WTC11 (cell line): ENCODE results near the gene ARL15. TPM values are rescaled to one million over a fixed set of nuclear protein-coding genes. Genes with fewer than 3 reads are reported as not detected.

Source experiments
- ATAC-seq: fragments of 200-7000 bp; cut with Tn5 transposase; 2 replicates; pipeline ENCODE4 v1.10.0; 2021; ENCODE audit warnings: mild to moderate bottlenecking, moderate library complexity
- CTCF ChIA-PET: fragments of 300-600 bp; sonication (Branson Sonifier 250); formaldehyde crosslinking; loops from one replicate; lab custom pipeline; 2021; ENCODE audit warnings: antibody characterized with exemption; lab: Charles Lee
- POLR2A ChIA-PET: fragments of 350-600 bp; sonication (Branson Sonifier 250); formaldehyde crosslinking; loops from one replicate; lab custom pipeline; 2021; ENCODE audit warnings: antibody characterized with exemption; lab: Charles Lee
- DNase-seq: peaks from one replicate; pipeline ENCODE4 v3.0.0; 2021; ENCODE audit warnings: low spot score
- H3K27ac Mint-ChIP-seq: 2 replicates; pipeline ENCODE4 v1.8.0; 2021; ENCODE audit warnings: mixed read lengths
- H3K27me3 Mint-ChIP-seq: 2 replicates; pipeline ENCODE4 v1.8.0; 2021; ENCODE audit warnings: low read depth, mild to moderate bottlenecking, moderate library complexity, mixed read lengths
- H3K36me3 Mint-ChIP-seq: 2 replicates; pipeline ENCODE4 v1.8.0; 2021; ENCODE audit warnings: mixed read lengths
- H3K4me1 Mint-ChIP-seq: 2 replicates; pipeline ENCODE4 v1.8.0; 2022; ENCODE audit warnings: mixed read lengths
- H3K4me3 Mint-ChIP-seq: 2 replicates; pipeline ENCODE4 v1.8.0; 2021; ENCODE audit warnings: mild to moderate bottlenecking, moderate library complexity, mixed read lengths
- H3K9me3 Mint-ChIP-seq: 2 replicates; pipeline ENCODE4 v1.8.0; 2021; ENCODE audit warnings: mixed read lengths
- CBFB ChIP-seq: sonication (generic); formaldehyde crosslinking; IDR thresholded peaks from 2 replicates; pipeline ENCODE4 v1.8.1; 2022; ENCODE audit warnings: mild to moderate bottlenecking, low read depth, missing genetic modification reagents
- ETV6 ChIP-seq: sonication (generic); formaldehyde crosslinking; IDR thresholded peaks from 2 replicates; pipeline ENCODE4 v1.8.1; 2022; ENCODE audit warnings: mild to moderate bottlenecking, missing genetic modification reagents
- FOXK1 ChIP-seq: sonication (generic); formaldehyde crosslinking; IDR thresholded peaks from 2 replicates; pipeline ENCODE4 v1.8.0; 2022; ENCODE audit warnings: mild to moderate bottlenecking, moderate library complexity, missing genetic modification reagents
- GTF2I ChIP-seq: fragments of 250-450 bp; sonication (Bioruptor Pico); conservative IDR thresholded peaks from 2 replicates; pipeline ENCODE4 v1.4.0; 2021; ENCODE audit warnings: mild to moderate bottlenecking
- IRF1 ChIP-seq: sonication (generic); formaldehyde crosslinking; IDR thresholded peaks from 2 replicates; pipeline ENCODE4 v1.8.0; 2023; ENCODE audit warnings: missing genetic modification reagents
- JUN ChIP-seq: sonication (generic); formaldehyde crosslinking; IDR thresholded peaks from 2 replicates; pipeline ENCODE4 v1.8.0; 2023; ENCODE audit warnings: mild to moderate bottlenecking, missing genetic modification reagents
- NFE2L1 ChIP-seq: sonication (generic); formaldehyde crosslinking; IDR thresholded peaks from 2 replicates; pipeline ENCODE4 v1.8.1; 2023; ENCODE audit warnings: missing genetic modification reagents
- NR1H2 ChIP-seq: sonication (generic); formaldehyde crosslinking; IDR thresholded peaks from 2 replicates; pipeline ENCODE4 v1.9.0; 2021; ENCODE audit warnings: mild to moderate bottlenecking, moderate library complexity, missing genetic modification reagents
- NR3C1 ChIP-seq: sonication (generic); formaldehyde crosslinking; conservative IDR thresholded peaks from 2 replicates; pipeline ENCODE4 v1.8.1; 2023; ENCODE audit warnings: low read depth, mild to moderate bottlenecking, missing genetic modification reagents
- RELA ChIP-seq: sonication (generic); formaldehyde crosslinking; IDR thresholded peaks from 2 replicates; pipeline ENCODE4 v1.8.1; 2022; ENCODE audit warnings: missing genetic modification reagents, mild to moderate bottlenecking, borderline replicate concordance
- SOX15 ChIP-seq: fragments of 250-450 bp; sonication (Bioruptor Pico); IDR thresholded peaks from 2 replicates; pipeline ENCODE4 v1.9.0; 2021; ENCODE audit warnings: mild to moderate bottlenecking
- STAT6 ChIP-seq: sonication (generic); formaldehyde crosslinking; conservative IDR thresholded peaks from 2 replicates; pipeline ENCODE4 v1.8.1; 2023; ENCODE audit warnings: mild to moderate bottlenecking, low read depth, missing genetic modification reagents, moderate library complexity
- TCF7 ChIP-seq: sonication (generic); formaldehyde crosslinking; IDR thresholded peaks from 2 replicates; pipeline ENCODE4 v1.8.0; 2022; ENCODE audit warnings: mild to moderate bottlenecking, low read depth, missing genetic modification reagents, moderate library complexity
- TEAD1 ChIP-seq: sonication (generic); formaldehyde crosslinking; IDR thresholded peaks from 2 replicates; pipeline ENCODE4 v1.8.0; 2022; ENCODE audit warnings: mild to moderate bottlenecking, missing genetic modification reagents
- USF1 ChIP-seq: sonication (generic); formaldehyde crosslinking; IDR thresholded peaks from 2 replicates; pipeline ENCODE4 v1.8.0; 2022; ENCODE audit warnings: mild to moderate bottlenecking, missing genetic modification reagents
- ZNF281 ChIP-seq: sonication (generic); formaldehyde crosslinking; IDR thresholded peaks from 2 replicates; pipeline ENCODE4 v1.8.0; 2023; ENCODE audit warnings: mild to moderate bottlenecking, missing genetic modification reagents
- ZNF416 ChIP-seq: fragments of 250-450 bp; sonication (Bioruptor Pico); IDR thresholded peaks from 2 replicates; pipeline ENCODE4 v1.9.0; 2021; ENCODE audit warnings: mild to moderate bottlenecking, inconsistent platforms
- ZNF423 ChIP-seq: fragments of 250-450 bp; sonication (Bioruptor Pico); IDR thresholded peaks from 2 replicates; pipeline ENCODE4 v2.1.2; 2022; ENCODE audit warnings: mild to moderate bottlenecking, moderate library complexity
- ZNF425 ChIP-seq: fragments of 250-450 bp; sonication (Bioruptor Pico); conservative IDR thresholded peaks from 2 replicates; pipeline ENCODE4 v1.9.0; 2021; ENCODE audit warnings: mild to moderate bottlenecking
- total RNA-seq: library from RNA; stranded (reverse); gene quantifications from 3 replicates; pipeline ENCODE4 v1.2.3, GENCODE V29; 2021
- TF ChIP-seq, protein P1 (sequence below): fragments of 200-600 bp; IDR thresholded peaks from 2 replicates; pipeline ENCODE4 v1.8.0; 2022; ENCODE audit warnings: antibody characterized with exemption
- TF ChIP-seq, protein P2 (sequence below): sonication (generic); formaldehyde crosslinking; IDR thresholded peaks from 2 replicates; pipeline ENCODE4 v1.8.1; 2023; ENCODE audit warnings: mild to moderate bottlenecking, missing genetic modification reagents, moderate library complexity
- TF ChIP-seq, protein P3 (sequence below): sonication (generic); formaldehyde crosslinking; IDR thresholded peaks from 2 replicates; pipeline ENCODE4 v1.8.1; 2022; ENCODE audit warnings: mild to moderate bottlenecking, moderate library complexity, missing genetic modification reagents
- TF ChIP-seq, protein P4 (sequence below): sonication (generic); formaldehyde crosslinking; IDR thresholded peaks from 2 replicates; pipeline ENCODE4 v1.8.1; 2023; ENCODE audit warnings: mild to moderate bottlenecking, missing genetic modification reagents

Gene ARL15
- total RNA-seq, 1 experiment from 2014 or later, result 20.1 TPM

- TF ChIP-seq, protein P1, sequence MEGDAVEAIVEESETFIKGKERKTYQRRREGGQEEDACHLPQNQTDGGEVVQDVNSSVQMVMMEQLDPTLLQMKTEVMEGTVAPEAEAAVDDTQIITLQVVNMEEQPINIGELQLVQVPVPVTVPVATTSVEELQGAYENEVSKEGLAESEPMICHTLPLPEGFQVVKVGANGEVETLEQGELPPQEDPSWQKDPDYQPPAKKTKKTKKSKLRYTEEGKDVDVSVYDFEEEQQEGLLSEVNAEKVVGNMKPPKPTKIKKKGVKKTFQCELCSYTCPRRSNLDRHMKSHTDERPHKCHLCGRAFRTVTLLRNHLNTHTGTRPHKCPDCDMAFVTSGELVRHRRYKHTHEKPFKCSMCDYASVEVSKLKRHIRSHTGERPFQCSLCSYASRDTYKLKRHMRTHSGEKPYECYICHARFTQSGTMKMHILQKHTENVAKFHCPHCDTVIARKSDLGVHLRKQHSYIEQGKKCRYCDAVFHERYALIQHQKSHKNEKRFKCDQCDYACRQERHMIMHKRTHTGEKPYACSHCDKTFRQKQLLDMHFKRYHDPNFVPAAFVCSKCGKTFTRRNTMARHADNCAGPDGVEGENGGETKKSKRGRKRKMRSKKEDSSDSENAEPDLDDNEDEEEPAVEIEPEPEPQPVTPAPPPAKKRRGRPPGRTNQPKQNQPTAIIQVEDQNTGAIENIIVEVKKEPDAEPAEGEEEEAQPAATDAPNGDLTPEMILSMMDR, result no peak
- no peak for TF ChIP-seq SOX15
- TF ChIP-seq, protein P2, sequence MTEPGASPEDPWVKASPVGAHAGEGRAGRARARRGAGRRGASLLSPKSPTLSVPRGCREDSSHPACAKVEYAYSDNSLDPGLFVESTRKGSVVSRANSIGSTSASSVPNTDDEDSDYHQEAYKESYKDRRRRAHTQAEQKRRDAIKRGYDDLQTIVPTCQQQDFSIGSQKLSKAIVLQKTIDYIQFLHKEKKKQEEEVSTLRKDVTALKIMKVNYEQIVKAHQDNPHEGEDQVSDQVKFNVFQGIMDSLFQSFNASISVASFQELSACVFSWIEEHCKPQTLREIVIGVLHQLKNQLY, result no peak
- TF ChIP-seq RELA (CRISPR knock-in tag), result no peak
- TF ChIP-seq NR3C1 (CRISPR knock-in tag), result no peak
- no peak for TF ChIP-seq ZNF281
- no peak for TF ChIP-seq ZNF425 (CRISPR knock-in tag)
- TF ChIP-seq NR1H2 (CRISPR knock-in tag), result no peak
- TF ChIP-seq FOXK1, result no peak
- TF ChIP-seq, protein P3, sequence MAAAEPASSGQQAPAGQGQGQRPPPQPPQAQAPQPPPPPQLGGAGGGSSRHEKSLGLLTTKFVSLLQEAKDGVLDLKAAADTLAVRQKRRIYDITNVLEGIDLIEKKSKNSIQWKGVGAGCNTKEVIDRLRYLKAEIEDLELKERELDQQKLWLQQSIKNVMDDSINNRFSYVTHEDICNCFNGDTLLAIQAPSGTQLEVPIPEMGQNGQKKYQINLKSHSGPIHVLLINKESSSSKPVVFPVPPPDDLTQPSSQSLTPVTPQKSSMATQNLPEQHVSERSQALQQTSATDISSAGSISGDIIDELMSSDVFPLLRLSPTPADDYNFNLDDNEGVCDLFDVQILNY (CRISPR knock-in tag), result no peak
- no peak for TF ChIP-seq TCF7 (CRISPR knock-in tag)
These were observed 359.8 kb downstream of the ARL15 start (continued) for GRCh38 chr5:53950621-53951020.

- Mint-ChIP-seq H3K27me3 (no peaks in the 10 kb centered on the region), H3K27ac (no peak overlapping the region), H3K9me3 (peaks cover 5% of the 10 kb centered on the region), H3K4me3 (no peak overlapping the region), H3K36me3 (no peaks in the 10 kb centered on the region; the same call in 1 of the 2 replicates), H3K4me1 (peaks cover 56% of the 10 kb centered on the region)
- CTCF ChIA-PET, result no interaction called here
- POLR2A ChIA-PET, result no interaction called here
- no peak for TF ChIP-seq TEAD1
- TF ChIP-seq USF1 (CRISPR knock-in tag), result no peak
- TF ChIP-seq, protein P4, sequence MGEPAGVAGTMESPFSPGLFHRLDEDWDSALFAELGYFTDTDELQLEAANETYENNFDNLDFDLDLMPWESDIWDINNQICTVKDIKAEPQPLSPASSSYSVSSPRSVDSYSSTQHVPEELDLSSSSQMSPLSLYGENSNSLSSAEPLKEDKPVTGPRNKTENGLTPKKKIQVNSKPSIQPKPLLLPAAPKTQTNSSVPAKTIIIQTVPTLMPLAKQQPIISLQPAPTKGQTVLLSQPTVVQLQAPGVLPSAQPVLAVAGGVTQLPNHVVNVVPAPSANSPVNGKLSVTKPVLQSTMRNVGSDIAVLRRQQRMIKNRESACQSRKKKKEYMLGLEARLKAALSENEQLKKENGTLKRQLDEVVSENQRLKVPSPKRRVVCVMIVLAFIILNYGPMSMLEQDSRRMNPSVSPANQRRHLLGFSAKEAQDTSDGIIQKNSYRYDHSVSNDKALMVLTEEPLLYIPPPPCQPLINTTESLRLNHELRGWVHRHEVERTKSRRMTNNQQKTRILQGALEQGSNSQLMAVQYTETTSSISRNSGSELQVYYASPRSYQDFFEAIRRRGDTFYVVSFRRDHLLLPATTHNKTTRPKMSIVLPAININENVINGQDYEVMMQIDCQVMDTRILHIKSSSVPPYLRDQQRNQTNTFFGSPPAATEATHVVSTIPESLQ (CRISPR knock-in tag), result no peak
- TF ChIP-seq RELA (CRISPR knock-in tag), result no peak
- no peak for TF ChIP-seq ZNF423 (CRISPR knock-in tag)
- no peak for TF ChIP-seq JUN (CRISPR knock-in tag)
- no peak for TF ChIP-seq IRF1 (CRISPR knock-in tag)
- TF ChIP-seq SOX15, result no peak
- TF ChIP-seq GTF2I (CRISPR knock-in tag), result no peak
- no peak for TF ChIP-seq ZNF416 (CRISPR knock-in tag)
- no peak for TF ChIP-seq CBFB (CRISPR knock-in tag)
- no peak for TF ChIP-seq STAT6 (CRISPR knock-in tag)
- TF ChIP-seq NFE2L1 (CRISPR knock-in tag), result no peak
- no peak for TF ChIP-seq ETV6 (CRISPR knock-in tag)
- ATAC-seq, result no peak
- DNase-seq, result no peak
These were observed 361.8 kb downstream of the ARL15 start for GRCh38 chr5:53948598-53948997.
